ENCODE results near the gene BLOC1S2. TPM values are rescaled to one million over a fixed set of nuclear protein-coding genes. Genes with fewer than 3 reads are reported as not detected.

BLOC1S2 gene
- total RNA-seq, 1 donor from 2014 or later: 21.4 TPM

GRCh38 chr10:100318207-100318606, 31.7 kb upstream of the BLOC1S2 start:
- Histone ChIP-seq H3K27ac (no peak overlapping the region), H3K4me1 (no peaks in the 10 kb centered on the region), H3K4me3 (no peak overlapping the region), H3K27me3 (no peaks in the 10 kb centered on the region), H3K9me3 (no peaks in the 10 kb centered on the region), H3K36me3 (no peaks in the 10 kb centered on the region)
- DNase-seq (ENCODE audit: low spot score in 2 of 2): no peak
- intact Hi-C loops (cut with DNase I): no loop called here
- TF ChIP-seq, protein P1, sequence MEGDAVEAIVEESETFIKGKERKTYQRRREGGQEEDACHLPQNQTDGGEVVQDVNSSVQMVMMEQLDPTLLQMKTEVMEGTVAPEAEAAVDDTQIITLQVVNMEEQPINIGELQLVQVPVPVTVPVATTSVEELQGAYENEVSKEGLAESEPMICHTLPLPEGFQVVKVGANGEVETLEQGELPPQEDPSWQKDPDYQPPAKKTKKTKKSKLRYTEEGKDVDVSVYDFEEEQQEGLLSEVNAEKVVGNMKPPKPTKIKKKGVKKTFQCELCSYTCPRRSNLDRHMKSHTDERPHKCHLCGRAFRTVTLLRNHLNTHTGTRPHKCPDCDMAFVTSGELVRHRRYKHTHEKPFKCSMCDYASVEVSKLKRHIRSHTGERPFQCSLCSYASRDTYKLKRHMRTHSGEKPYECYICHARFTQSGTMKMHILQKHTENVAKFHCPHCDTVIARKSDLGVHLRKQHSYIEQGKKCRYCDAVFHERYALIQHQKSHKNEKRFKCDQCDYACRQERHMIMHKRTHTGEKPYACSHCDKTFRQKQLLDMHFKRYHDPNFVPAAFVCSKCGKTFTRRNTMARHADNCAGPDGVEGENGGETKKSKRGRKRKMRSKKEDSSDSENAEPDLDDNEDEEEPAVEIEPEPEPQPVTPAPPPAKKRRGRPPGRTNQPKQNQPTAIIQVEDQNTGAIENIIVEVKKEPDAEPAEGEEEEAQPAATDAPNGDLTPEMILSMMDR (IDR thresholded peaks at IDR 0.05): no peak

GRCh38 chr10:100315615-100316014, 29.1 kb upstream of the BLOC1S2 start:
- intact Hi-C loops (cut with DNase I): no loop called here
- Histone ChIP-seq H3K27ac (no peak overlapping the region), H3K27me3 (no peaks in the 10 kb centered on the region), H3K9me3 (no peaks in the 10 kb centered on the region), H3K36me3 (no peaks in the 10 kb centered on the region), H3K4me3 (no peak overlapping the region), H3K4me1 (no peaks in the 10 kb centered on the region)
- TF ChIP-seq, protein P1 (IDR thresholded peaks at IDR 0.05): no peak
- no peak for DNase-seq (ENCODE audit: low spot score in 2 of 2)

DNA sequence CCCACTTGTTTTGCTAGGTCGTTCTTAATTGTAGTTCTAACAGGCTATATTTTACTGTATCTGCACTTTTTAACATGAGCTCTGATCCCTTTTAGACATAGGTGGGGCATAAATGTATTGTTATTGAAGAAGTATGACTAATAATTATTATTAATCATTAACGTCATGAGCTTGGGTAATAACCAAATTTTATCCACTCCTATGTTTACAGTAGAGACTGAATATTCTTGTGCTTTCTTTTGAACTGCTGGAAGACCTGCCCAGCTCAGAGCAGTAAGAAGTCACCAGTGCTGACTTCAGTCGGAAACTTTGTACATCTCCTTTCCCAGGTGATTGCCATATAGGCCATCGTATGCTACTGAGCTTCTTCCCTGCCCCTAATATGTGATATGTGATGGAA, 24.8 kb upstream of the BLOC1S2 start:
- Histone ChIP-seq H3K27me3 (no peaks in the 10 kb centered on the region), H3K4me3 (no peak overlapping the region), H3K27ac (no peak overlapping the region), H3K36me3 (no peaks in the 10 kb centered on the region), H3K9me3 (no peaks in the 10 kb centered on the region), H3K4me1 (no peaks in the 10 kb centered on the region)
- TF ChIP-seq, protein P1 (IDR thresholded peaks at IDR 0.05): no peak
- DNase-seq (ENCODE audit: low spot score in 2 of 2): no peak
- intact Hi-C loops (cut with DNase I): no loop called here

DNA sequence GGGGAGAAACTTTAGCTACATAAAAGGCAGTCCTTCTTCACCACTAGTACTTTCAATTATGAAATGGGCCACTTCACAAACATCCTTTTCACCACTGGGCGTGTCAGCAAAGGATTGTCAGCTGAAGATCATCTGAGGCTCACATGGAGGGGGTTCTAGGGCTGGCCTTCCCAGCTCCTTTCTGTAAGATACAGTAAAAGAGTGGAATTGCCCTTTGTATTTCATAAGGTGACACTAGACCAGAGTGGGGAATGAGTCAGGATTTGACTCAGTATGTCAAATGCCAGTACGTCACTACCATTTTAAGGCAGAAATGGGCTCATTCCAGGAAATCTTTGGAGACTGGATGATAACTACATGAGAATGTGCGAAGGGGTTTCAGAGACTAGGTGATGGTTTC, 21.2 kb upstream of the BLOC1S2 start:
- Histone ChIP-seq H3K27me3 (no peaks in the 10 kb centered on the region), H3K4me1 (no peaks in the 10 kb centered on the region), H3K36me3 (no peaks in the 10 kb centered on the region), H3K4me3 (no peak overlapping the region), H3K9me3 (no peaks in the 10 kb centered on the region), H3K27ac (no peak overlapping the region)
- intact Hi-C loops (cut with DNase I): no loop called here
- no peak for DNase-seq (ENCODE audit: low spot score in 2 of 2)
- TF ChIP-seq, protein P1 (IDR thresholded peaks at IDR 0.05): no peak

GRCh38 chr10:100306861-100307260, 20.4 kb upstream of the BLOC1S2 start:
- no peak overlapping the region for H3K27ac ChIP-seq
- DNase-seq (ENCODE audit: low spot score in 2 of 2): no peak
- no peaks in the 10 kb centered on the region for H3K4me1 ChIP-seq
- TF ChIP-seq, protein P1 (IDR thresholded peaks at IDR 0.05): no peak
- H3K9me3 ChIP-seq: no peaks in the 10 kb centered on the region
- no peaks in the 10 kb centered on the region for H3K36me3 ChIP-seq
- H3K4me3 ChIP-seq: no peak overlapping the region
- no peaks in the 10 kb centered on the region for H3K27me3 ChIP-seq
- intact Hi-C loops (cut with DNase I): no loop called here

- H3K4me1 ChIP-seq: no peaks in the 10 kb centered on the region
- H3K9me3 ChIP-seq: no peaks in the 10 kb centered on the region
- no peak overlapping the region for H3K27ac ChIP-seq
- TF ChIP-seq, protein P1 (IDR thresholded peaks at IDR 0.05): no peak
- H3K4me3 ChIP-seq: no peak overlapping the region
- no peaks in the 10 kb centered on the region for H3K36me3 ChIP-seq
- H3K27me3 ChIP-seq: no peaks in the 10 kb centered on the region
- no peak for DNase-seq (ENCODE audit: low spot score in 2 of 2)
- intact Hi-C loops (cut with DNase I): no loop called here
Observed at GRCh38 chr10:100304414-100304813, 17.9 kb upstream of the BLOC1S2 start.
